Fibroblast of lung (primary cell): Measurements from ENCODE around the gene RAET1E. TPM values are rescaled to one million over a fixed set of nuclear protein-coding genes. Genes with fewer than 3 reads are reported as not detected.
"Not testable (repeated sequence)": the region's sequence is repeated elsewhere in the genome, so short reads cannot be mapped to it uniquely, and the experiment has no call there.

Source experiments
- DNase-seq, 2 donors: peaks; one replicate each; pipeline versions ENCODE4 v3.0.0 to v3.0.0-alpha.2; 2010; ENCODE audit warnings: low read depth in 2 of 2
- H2AFZ ChIP-seq: 2 replicates; pipeline ENCODE4 v1.5.1; 2012; ENCODE audit warnings: low read length, control low read depth, inconsistent platforms
- H3K27ac ChIP-seq: 2 replicates; pipeline ENCODE4 v1.5.1; 2011; ENCODE audit warnings: low read length, control low read depth; ENCODE audit not compliant: insufficient read depth
- H3K27me3 ChIP-seq: 2 replicates; pipeline ENCODE4 v1.5.1; 2011; ENCODE audit warnings: mild to moderate bottlenecking, low read length; ENCODE audit not compliant: control insufficient read depth, insufficient read depth
- H3K36me3 ChIP-seq: 2 replicates; pipeline ENCODE4 v1.5.1; 2011; ENCODE audit warnings: low read length; ENCODE audit not compliant: control insufficient read depth, insufficient read depth
- H3K4me1 ChIP-seq: 2 replicates; pipeline ENCODE4 v1.5.1; 2011; ENCODE audit warnings: low read length; ENCODE audit not compliant: control insufficient read depth, insufficient read depth; ENCODE audit errors: extremely low read depth
- H3K4me2 ChIP-seq: 2 replicates; pipeline ENCODE4 v1.5.1; 2011; ENCODE audit warnings: low read length, control low read depth; ENCODE audit not compliant: insufficient read depth; ENCODE audit errors: extremely low read depth
- H3K4me3 ChIP-seq, 4 experiments: fragments of 200-600 bp in 1 of 4; sonication (generic) in 1 of 4; replicated peaks in 1 of 4; 2 replicates each; pipeline ENCODE4 v1.5.1; 2011 to 2016; ENCODE audit warnings: low read length in 4 of 4, low read depth in 3 of 4, mild to moderate bottlenecking in 3 of 4, control low read depth in 2 of 4, inconsistent platforms in 1 of 4, mixed read lengths in 1 of 4; ENCODE audit not compliant: insufficient read depth in 1 of 4; ENCODE audit errors: control extremely low read depth in 1 of 4
- H3K79me2 ChIP-seq: 2 replicates; pipeline ENCODE4 v1.5.1; 2012; ENCODE audit warnings: mild to moderate bottlenecking, low read length, inconsistent platforms; ENCODE audit not compliant: control insufficient read depth, insufficient read depth
- H3K9ac ChIP-seq: 2 replicates; pipeline ENCODE4 v1.5.1; 2011; ENCODE audit warnings: mild to moderate bottlenecking, low read length, control low read depth; ENCODE audit not compliant: insufficient read depth
- H3K9me3 ChIP-seq: 2 replicates; pipeline ENCODE4 v1.5.1; 2012; ENCODE audit warnings: low read depth, low read length; ENCODE audit not compliant: control insufficient read depth, insufficient read depth
- H4K20me1 ChIP-seq: 2 replicates; pipeline ENCODE4 v1.5.1; 2011; ENCODE audit warnings: low read length; ENCODE audit not compliant: control insufficient read depth, insufficient read depth; ENCODE audit errors: extremely low read depth
- CTCF ChIP-seq, 2 donors: IDR thresholded peaks in 1 of 2; conservative IDR thresholded peaks in 1 of 2; 1 replicate in 1 of 2; 2 replicates in 1 of 2; pipeline ENCODE4 v1.5.1; 2011 to 2012; ENCODE audit warnings: low read length in 2 of 2, control low read depth in 1 of 2, inconsistent platforms in 1 of 2, low read depth in 1 of 2, mild to moderate bottlenecking in 1 of 2
- EZH2 ChIP-seq: IDR thresholded peaks from 2 replicates; pipeline ENCODE4 v1.5.1; 2012; ENCODE audit warnings: low read length, control low read depth, mild to moderate bottlenecking; ENCODE audit errors: missing control alignments
- polyA plus RNA-seq, 2 donors: library from polyadenylated mRNA; depleted of rRNA in 1 of 2; stranded (reverse) in 1 of 2; unstranded in 1 of 2; fragments of >200 nt; gene quantifications; 2 replicates each; pipeline ENCODE4 v1.2.1, GENCODE V29; 2011 to 2012; ENCODE audit warnings: missing spikeins in 1 of 2
- total RNA-seq: library from RNA; depleted of rRNA; stranded (reverse); fragments of >200 nt; gene quantifications from 2 replicates; pipeline ENCODE4 v1.2.1, GENCODE V29; 2014

Gene RAET1E
- total and polyA plus RNA-seq, 2 donors (not counting 1 experiment from before 2014, with no cell fraction given), result 0.12 to 1.5 TPM

- no peaks in the 10 kb centered on the region for H4K20me1 ChIP-seq
- H3K79me2 ChIP-seq, result no peaks in the 10 kb centered on the region
- DNase-seq, result no peak
- H3K27me3 ChIP-seq, result no peaks in the 10 kb centered on the region
- TF ChIP-seq EZH2, result no peak
- no peaks in the 10 kb centered on the region for H3K9me3 ChIP-seq
- H2AFZ ChIP-seq, result no peak overlapping the region
- H3K36me3 ChIP-seq, result no peaks in the 10 kb centered on the region
- no peak overlapping the region for H3K27ac ChIP-seq
- H3K4me2 ChIP-seq, result no peak overlapping the region
- H3K4me3 ChIP-seq, result no peak overlapping the region
- peaks cover 6% of the 10 kb centered on the region for H3K4me1 ChIP-seq
- no peak overlapping the region for H3K9ac ChIP-seq
These were observed 23.4 kb upstream of the RAET1E start for GRCh38 chr6:149921361-149921760.

GRCh38 chr6:149919834-149920225, 21.9 kb upstream of the RAET1E start:
- Histone ChIP-seq H3K9ac (no peak overlapping the region), H2AFZ (no peak overlapping the region), H3K4me2 (no peak overlapping the region), H3K79me2 (no peaks in the 10 kb centered on the region), H3K27ac (no peak overlapping the region), H3K9me3 (no peaks in the 10 kb centered on the region), H3K4me3 (no peak overlapping the region), H4K20me1 (no peaks in the 10 kb centered on the region), H3K4me1 (peaks cover 2% of the 10 kb centered on the region), H3K27me3 (no peaks in the 10 kb centered on the region), H3K36me3 (no peaks in the 10 kb centered on the region)
- DNase-seq, result no peak
- TF ChIP-seq CTCF (conservative IDR thresholded peaks at IDR 0.05 in 1 of 2, IDR thresholded peaks at IDR 0.05 in 1 of 2; ENCODE audit: low read depth in 1 of 2, low read length in 2 of 2) (no peak), EZH2 (no peak)

- not testable (repeated sequence) for H4K20me1 ChIP-seq, H3K79me2 ChIP-seq, H3K4me2 ChIP-seq, H3K4me1 ChIP-seq, DNase-seq, H3K36me3 ChIP-seq, H3K27me3 ChIP-seq, H3K9me3 ChIP-seq, H3K27ac ChIP-seq, H3K9ac ChIP-seq, H2AFZ ChIP-seq, H3K4me3 ChIP-seq
These were observed 21.4 kb upstream of the RAET1E start for GRCh38 chr6:149919126-149919833.

GRCh38 chr6:149918151-149918905, 20.4 kb upstream of the RAET1E start:
- Histone ChIP-seq H2AFZ (no peak overlapping the region), H3K27me3 (no peaks in the 10 kb centered on the region), H4K20me1 (no peaks in the 10 kb centered on the region), H3K79me2 (no peaks in the 10 kb centered on the region), H3K9me3 (no peaks in the 10 kb centered on the region), H3K36me3 (no peaks in the 10 kb centered on the region), H3K4me3 (no peak overlapping the region), H3K4me2 (no peak overlapping the region), H3K4me1 (peaks cover under 1% of the 10 kb centered on the region), H3K9ac (no peak overlapping the region), H3K27ac (no peak overlapping the region)
- no peak for TF ChIP-seq CTCF (conservative IDR thresholded peaks at IDR 0.05 in 1 of 2, IDR thresholded peaks at IDR 0.05 in 1 of 2; ENCODE audit: low read depth in 1 of 2, low read length in 2 of 2)
- TF ChIP-seq EZH2, result no peak
- DNase-seq, result no peak
